NCI-H226 (cell line): ENCODE data around the gene ATG4C.
"Not testable (repeated sequence)": the region's sequence is repeated elsewhere in the genome, so short reads cannot be mapped to it uniquely, and the experiment has no call there.

Experiments used
- DNase-seq: peaks from one replicate; pipeline ENCODE4 v3.0.0-alpha.2; 2015

The ATG4C gene

DNA sequence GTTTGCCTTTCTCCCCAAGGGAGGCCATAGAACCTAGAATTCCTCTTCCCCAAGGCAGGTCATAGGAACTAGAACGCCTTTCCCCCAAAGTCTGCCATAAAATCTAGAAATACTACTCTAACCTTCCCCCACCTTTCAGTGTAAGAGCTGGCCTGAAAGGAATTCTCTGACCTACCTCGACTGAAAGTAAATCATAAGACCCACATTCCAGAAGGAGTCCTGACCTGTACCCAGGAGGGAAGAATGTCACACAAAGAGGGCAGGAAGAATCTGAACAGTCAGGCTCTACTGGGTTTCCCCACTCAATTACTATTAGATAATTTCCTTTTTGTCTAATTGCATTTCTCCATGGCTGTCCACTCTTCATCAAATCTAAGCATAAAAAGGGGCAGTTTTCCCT, 5.7 kb upstream of the ATG4C start:
- no peak for DNase-seq

GRCh38 chr1:62781841-62782543, 1.9 kb upstream of the ATG4C start:
- DNase-seq, result peak; percentile 44

DNA sequence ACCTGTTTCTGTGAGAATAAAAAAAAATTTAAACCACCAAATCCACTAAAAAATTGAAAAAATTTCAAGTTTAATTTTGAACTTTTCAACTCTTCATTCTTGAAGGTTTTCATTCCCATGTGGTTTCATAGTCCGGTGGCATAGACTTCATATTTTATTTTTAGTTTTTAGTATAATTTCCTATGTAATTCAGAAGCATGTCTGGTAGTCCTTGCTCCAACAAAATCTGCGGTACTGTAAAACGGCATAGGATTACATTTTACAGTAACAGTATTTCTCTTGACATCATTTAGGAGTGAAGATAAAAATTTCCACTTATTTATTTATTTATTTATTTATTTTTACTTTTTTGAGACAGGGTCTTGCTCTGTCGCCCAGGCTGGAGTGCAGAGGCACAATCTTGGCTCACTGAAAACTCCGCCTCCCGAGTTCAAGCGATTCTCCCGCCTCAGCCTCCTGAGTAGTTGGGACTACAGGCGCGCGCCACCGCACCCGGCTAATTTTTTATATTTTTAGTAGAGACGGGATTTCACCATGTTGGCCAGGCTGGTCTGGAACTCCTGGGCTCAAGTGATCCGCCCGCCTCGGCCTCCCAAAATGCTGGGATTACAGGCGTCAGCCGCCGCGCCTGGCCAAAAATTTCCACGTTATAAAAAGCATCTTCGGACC, 1.3 kb upstream of the ATG4C start:
- not testable (repeated sequence) for DNase-seq

DNA sequence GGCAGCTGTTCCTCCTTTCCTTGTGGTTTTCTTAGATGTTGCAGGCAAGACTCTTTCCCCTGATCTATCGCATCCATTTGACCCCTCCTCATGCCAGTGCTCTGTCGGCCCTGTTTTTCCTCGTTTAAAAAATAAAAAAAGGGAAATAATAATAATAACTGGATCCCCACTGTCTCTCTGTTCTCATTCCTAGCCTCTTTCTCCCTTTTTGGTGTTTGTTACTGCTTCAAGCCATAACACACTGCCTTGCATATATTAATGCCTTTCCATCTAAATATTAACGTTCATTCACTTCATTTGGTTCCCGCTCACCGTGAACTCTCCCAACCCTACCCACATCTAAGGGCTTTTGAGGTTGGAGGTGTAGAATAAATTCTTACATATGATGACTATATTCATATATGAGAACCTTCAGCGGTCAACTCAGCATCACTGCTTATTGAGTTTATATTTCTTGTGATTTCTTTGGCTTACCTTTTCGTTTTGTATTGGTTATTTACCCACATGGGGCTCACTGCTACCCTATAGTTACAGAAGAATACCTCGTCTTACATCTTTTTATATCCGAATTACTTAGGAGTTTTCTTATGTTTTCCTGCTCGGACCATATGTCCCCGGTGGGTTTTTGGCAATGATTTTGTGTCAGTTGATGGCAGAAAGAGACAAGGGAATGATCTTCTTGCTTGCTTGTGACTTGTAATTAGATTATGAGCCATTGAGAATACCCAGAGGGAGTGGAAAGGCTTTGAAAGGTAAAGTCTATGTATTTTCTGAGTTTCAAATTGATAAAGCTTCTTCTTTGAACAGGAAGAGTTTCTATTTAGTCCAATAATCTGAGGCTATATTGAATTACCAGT, 805 bp downstream of the ATG4C start:
- DNase-seq, result no peak

DNA sequence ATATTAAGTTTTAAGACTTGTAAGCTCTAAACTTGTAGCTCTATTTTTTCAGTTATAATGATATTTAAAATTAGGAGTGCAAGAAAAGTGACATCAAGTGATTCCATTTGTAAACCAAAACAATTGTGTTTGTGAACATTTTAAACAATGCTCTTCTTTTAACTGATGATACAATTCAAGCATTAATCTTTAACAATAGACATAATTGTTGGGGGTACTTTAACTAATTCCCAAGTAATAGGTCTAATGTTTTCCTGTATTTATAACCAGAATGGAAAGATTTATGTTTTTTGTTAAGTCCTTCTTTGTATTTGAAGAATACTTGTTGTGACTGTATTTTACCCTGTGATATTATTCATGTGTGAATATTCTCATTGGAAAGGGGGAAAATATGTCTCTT, 6.8 kb downstream of the ATG4C start:
- no peak for DNase-seq

DNA sequence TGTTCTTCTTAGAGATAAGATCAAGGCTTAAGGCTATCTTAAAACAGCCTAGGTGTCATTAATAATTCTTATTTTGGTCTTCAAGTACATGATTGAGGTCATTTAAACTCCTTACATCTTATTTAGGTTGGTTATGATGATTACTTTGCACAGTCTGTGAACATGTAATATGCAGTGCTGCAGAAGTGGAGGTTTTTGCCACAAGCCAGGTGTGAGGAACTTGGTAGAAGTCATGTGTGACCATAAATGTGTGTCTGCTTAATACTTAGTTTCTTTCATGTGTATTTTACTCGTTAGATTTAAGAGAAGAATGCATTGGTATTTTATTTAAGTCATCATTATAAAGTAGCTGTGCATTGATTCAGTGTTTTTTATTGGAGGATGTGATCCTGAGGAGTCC, 10.1 kb downstream of the ATG4C start:
- DNase-seq, result no peak

- DNase-seq, result no peak
Measured at GRCh38 chr1:62796221-62796620, 12.3 kb downstream of the ATG4C start.

DNA sequence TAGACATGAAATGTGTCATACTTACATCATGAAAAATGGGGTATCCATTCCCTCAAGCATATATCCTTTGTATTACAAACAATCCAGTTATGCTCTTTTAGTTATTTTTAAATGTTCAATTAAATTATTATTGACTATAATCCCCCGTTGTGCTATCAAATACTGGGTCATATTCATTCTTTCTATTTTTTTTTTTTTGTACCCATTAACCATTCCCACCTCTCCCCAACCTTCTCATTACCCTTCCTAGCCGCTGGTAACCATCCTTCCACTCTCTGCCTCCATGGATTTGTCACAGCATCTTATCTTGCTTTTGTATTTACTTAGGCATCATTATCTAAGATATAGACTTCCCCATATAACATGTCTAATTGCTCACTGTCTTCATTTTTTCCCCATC, 15.8 kb downstream of the ATG4C start:
- no peak for DNase-seq

- DNase-seq, result no peak
Measured at GRCh38 chr1:62800281-62800680, 16.3 kb downstream of the ATG4C start.

GRCh38 chr1:62800825-62801306, 16.9 kb downstream of the ATG4C start:
- DNase-seq, result no peak

- DNase-seq, result no peak
Measured at GRCh38 chr1:62809788-62810187, 25.9 kb downstream of the ATG4C start.

- no peak for DNase-seq
Measured at GRCh38 chr1:62810420-62811274, 26.7 kb downstream of the ATG4C start.

DNA sequence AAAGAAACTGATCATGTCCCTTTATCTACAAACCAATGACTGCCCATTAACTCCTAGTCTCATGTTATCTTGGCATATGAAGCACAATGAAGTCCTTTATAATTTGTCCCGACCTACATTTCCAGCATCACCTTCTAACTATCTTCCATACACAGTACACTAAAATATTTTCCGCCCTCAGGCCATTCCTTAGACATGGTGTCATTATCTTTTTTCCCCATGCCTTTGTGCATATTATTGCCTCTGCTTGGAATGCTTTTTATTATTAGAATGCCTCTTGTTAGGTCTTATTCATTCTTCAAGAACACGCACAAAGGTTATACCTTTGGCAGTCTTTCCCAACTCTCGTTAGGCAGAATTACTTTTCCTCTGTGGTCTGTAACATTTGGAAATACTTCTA, 39.6 kb downstream of the ATG4C start:
- peak; percentile 7 for DNase-seq

- no peak for DNase-seq
Measured at GRCh38 chr1:62826901-62827300, 43.0 kb downstream of the ATG4C start.

- not testable (repeated sequence) for DNase-seq
Measured at GRCh38 chr1:62827786-62828185, 43.9 kb downstream of the ATG4C start.

DNA sequence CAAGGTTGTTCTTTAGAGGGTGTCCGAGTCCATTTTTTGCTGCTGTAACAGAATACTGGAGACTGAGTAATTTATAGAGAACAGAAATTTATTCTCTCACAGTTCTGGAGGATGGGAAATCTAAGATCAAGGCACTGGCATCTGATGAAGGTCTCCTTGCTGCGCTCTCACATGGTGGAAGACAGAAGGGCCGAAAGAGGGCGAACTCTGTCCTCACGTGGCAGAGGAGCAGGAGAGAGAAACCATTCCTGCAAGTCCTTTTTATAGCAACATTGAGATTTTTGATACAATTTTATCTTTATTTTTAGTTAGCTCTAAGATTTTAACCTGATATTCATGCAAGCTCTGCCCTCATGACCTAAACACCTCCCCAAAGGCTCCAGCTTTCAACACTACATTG, 48.3 kb downstream of the ATG4C start:
- DNase-seq, result no peak

- DNase-seq, result no peak
Measured at GRCh38 chr1:62833529-62833928, 49.6 kb downstream of the ATG4C start.

GRCh38 chr1:62834400-62834961, 50.5 kb downstream of the ATG4C start:
- DNase-seq, result no peak

- DNase-seq, result no peak
Measured at GRCh38 chr1:62836856-62837540, 53.1 kb downstream of the ATG4C start.

- no peak for DNase-seq
Measured at GRCh38 chr1:62840555-62840954, 56.6 kb downstream of the ATG4C start.

- no peak for DNase-seq
Measured at GRCh38 chr1:62841587-62842169, 57.7 kb downstream of the ATG4C start.
